Spleen (tissue), 7 donors: ENCODE measurements around the gene LTBP1.

ENCODE experiments used
- CTCF ChIP-seq, 11 experiments: fragments of 200-600 bp in 7 of 11; fragments of 450-650 bp in 4 of 11; sonication (generic) in 4 of 11; IDR thresholded peaks in 8 of 11; conservative IDR thresholded peaks in 3 of 11; 1 replicate in 7 of 11; 2 replicates in 4 of 11; pipeline versions ENCODE4 v1.4.0 to v1.8.0; 2016 to 2021; ENCODE audit warnings: antibody characterized with exemption in 11 of 11, inconsistent platforms in 4 of 11, mild to moderate bottlenecking in 1 of 11
- POLR2A ChIP-seq, 3 donors: fragments of 450-650 bp; IDR thresholded peaks; one replicate each; pipeline ENCODE4 v1.5.1; 2017; ENCODE audit warnings: antibody characterized with exemption in 3 of 3, mild to moderate bottlenecking in 1 of 3
- donor health status: DM: no; HTN: no; CAD: no; lungs with moderate emphysema.
- donor health status: DM: no; HTN: no; CAD: no.
- donor health status: DM: no; HTN: no; CAD: no.

- no peak for TF ChIP-seq POLR2A (IDR thresholded peaks at IDR 0.05)
- no peak for TF ChIP-seq CTCF (IDR thresholded peaks at IDR 0.05 in 8 of 11, conservative IDR thresholded peaks at IDR 0.05 in 3 of 11)
Observed at GRCh38 chr2:33142810-33143209, 196.1 kb downstream of the LTBP1 start.
